GM12872 (cell line): Measurements from ENCODE around the gene DRD2.

Experiments used
- TF ChIP-seq, protein P1 (sequence below): IDR thresholded peaks from 3 replicates; pipeline ENCODE4 v1.5.1; 2011; ENCODE audit warnings: low read depth, mild to moderate bottlenecking, low read length, moderate library complexity; ENCODE audit not compliant: insufficient read depth

Gene DRD2

DNA sequence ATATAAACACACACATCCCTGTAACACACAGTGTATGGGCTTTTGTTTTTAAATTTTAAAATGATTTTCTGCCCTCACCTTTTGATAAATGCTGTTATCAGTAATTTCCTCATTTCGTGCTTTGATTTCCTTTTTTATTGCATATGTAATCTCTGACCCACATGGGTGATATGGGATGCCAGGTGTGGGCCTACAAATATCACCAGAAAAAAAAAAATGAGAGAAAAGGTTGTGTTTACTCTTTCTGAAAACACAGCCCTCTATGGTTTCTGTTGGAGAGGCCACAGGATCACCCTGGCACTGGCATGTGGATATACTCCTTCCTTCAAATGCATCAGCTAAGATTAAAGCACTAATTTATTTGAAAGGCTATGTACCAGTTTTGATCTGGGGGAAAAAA lies 17.0 kb downstream of the DRD2 start:
- TF ChIP-seq, protein P1, sequence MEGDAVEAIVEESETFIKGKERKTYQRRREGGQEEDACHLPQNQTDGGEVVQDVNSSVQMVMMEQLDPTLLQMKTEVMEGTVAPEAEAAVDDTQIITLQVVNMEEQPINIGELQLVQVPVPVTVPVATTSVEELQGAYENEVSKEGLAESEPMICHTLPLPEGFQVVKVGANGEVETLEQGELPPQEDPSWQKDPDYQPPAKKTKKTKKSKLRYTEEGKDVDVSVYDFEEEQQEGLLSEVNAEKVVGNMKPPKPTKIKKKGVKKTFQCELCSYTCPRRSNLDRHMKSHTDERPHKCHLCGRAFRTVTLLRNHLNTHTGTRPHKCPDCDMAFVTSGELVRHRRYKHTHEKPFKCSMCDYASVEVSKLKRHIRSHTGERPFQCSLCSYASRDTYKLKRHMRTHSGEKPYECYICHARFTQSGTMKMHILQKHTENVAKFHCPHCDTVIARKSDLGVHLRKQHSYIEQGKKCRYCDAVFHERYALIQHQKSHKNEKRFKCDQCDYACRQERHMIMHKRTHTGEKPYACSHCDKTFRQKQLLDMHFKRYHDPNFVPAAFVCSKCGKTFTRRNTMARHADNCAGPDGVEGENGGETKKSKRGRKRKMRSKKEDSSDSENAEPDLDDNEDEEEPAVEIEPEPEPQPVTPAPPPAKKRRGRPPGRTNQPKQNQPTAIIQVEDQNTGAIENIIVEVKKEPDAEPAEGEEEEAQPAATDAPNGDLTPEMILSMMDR: no peak

DNA sequence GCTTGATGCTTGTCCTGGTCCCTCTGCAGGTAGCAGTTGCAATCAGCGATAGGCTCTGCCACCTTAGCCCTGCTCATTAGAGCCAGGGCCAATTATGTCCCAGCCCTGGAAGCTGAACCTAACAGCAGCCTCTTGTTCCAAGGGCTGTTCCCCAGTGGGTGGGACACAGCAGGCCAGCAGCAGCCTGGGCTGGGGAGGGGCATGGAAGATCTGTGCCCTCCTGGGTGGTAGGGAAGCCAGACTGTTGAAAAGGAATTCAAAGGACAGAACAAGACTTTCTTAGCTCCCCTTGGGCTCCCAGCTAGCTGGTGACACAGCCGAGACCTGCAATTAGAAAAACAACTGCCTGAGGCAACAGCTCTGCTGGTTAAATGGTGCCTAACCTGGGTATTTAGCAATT lies 17.4 kb downstream of the DRD2 start:
- TF ChIP-seq, protein P1: no peak

DNA sequence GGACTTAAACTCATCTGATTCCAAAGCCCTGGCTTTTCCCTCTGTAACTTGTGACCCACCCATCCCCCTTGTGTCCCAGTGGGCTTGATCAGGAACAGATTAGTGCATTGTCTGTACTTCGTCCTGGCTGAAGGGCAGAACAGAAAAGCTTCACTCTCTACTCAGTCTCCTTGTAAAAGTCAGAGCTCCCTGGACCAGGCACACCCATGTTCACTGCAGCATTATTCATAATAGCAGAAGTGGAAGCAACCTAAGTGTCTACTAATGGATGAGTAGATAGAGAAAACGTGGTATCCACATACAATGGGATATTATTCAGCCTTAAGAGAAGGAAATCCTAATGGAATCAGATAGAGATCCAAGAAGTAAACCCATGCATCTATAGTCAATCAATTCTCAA lies 20.7 kb downstream of the DRD2 start:
- TF ChIP-seq, protein P1: no peak

DNA sequence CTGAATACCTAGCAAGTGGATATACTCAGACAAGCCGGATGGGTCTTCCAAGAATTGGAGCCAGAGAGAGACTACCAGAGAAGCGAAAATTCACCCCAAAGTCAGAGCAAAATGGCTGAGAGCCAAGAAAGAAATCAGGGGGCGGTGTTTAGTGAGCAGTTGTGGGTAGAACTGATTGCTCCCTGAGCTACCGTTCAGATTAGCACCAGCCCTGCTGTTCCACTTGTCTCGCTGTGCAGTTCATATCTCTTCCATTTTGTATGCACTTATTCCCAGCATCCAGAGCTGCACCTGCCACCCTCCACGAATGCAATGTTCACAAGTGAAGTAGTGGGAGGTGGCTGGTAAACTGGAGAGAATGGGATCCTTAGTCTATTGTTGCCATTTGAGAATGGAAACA lies 25.5 kb downstream of the DRD2 start:
- TF ChIP-seq, protein P1: no peak

DNA sequence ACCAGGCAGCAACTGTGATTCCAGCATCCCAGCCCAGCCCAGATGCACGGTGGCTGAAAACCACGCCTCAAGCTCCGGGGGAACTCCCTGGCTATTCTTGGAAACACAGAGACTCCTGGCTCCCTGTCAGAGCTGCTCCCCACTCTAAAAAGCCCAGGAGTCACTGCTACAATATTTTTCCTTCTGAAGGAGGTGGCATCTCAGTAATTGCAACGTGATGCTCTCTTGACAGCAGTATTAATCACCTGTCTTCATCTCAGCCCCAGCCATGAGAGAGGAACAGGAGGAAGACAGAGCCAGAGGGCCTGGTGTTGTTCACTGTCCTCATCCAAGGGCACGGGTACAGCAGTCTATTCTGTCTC lies 26.9 kb downstream of the DRD2 start:
- TF ChIP-seq, protein P1: no peak

DNA sequence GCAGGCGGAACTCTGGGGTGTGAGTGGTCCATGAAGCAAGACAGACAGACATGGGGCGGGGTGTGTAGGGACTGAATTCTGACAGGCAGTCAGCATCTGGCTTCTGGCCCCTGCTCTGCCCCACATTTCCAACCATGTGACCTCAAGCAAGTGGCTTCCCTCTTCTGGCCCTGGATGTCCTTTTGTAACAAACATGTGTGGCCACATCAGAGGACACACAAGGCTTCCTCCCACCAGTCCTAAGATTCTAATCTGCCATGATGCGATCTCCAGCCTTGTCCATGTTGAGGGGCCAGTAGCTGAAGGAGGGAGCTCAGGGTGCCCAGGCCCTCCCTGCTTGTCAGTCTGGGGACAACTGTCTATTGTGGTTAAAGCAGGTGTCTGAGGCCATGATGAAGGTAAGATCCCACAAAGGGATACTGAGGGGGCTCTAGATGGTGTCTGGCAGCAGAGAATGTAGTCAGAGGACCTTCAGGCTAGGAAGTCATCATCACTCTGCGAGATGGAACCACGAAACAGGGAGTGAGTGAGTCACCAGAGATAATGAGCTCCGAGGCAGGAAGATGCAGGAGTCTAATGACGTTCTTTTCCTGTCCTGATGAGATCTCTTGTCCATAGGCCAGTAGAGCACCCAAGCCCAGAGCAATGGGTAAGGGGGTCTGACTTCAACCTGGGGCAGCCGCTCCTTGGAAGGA lies 27.4 kb downstream of the DRD2 start:
- TF ChIP-seq, protein P1: no peak

DNA sequence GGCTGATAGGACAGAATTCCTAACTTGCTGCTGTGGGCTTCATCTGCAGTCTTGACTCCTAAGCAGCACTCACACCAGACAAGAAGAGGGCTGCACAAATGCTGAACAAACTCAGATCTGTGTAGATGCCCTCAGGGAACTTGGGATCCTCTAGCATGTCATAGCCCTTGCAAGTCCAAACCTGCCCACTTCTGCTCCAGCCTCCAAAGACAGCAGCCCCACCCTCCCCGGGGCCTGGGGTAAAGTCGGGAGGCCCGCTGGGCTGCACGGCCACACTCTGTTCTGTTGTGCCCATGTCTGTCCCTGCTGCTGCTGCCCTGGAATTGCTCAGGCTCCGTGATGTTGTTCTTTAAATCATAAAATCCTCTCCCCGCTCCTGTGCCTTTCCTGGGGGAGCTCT lies 28.3 kb downstream of the DRD2 start:
- TF ChIP-seq, protein P1: no peak

DNA sequence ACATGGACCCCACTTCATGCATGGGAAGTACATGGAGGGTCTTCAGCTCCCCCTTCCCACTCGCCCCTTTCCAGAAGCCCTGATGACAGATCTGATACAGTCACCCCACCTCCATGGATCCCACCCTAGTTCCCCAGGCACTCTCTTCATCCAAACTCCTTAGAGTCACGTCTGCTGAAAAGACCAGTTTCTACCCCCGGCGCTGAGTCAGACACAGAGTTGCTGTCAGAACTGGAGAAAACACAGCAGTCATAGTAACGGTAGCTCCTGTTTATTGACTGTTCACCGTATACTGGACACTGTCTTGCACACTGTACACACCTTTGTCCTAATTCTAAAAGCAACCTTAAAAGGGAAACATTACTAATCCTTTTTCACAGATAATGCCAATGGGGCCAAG lies 29.1 kb downstream of the DRD2 start:
- TF ChIP-seq, protein P1: no peak
